Hepatocyte (in vitro differentiated cells): Measurements from ENCODE around the gene CLCN4. TPM values are rescaled to one million over a fixed set of nuclear protein-coding genes. Genes with fewer than 3 reads are reported as not detected.

Source experiments
- DNase-seq: peaks from one replicate; pipeline ENCODE4 v3.0.0-alpha.2; 2016; ENCODE audit warnings: low spot score
- H2AFZ ChIP-seq: fragments of 200-600 bp; sonication (generic); 2 replicates; pipeline ENCODE4 v1.6.0; 2016; ENCODE audit warnings: antibody characterized with exemption, mild to moderate bottlenecking
- H3K27ac ChIP-seq: fragments of 200-600 bp; sonication (generic); 2 replicates; pipeline ENCODE4 v1.5.1; 2016; ENCODE audit warnings: mild to moderate bottlenecking
- H3K27me3 ChIP-seq: fragments of 200-600 bp; sonication (generic); 2 replicates; pipeline ENCODE4 v1.6.1; 2016
- H3K36me3 ChIP-seq: fragments of 200-600 bp; sonication (generic); replicated peaks from 2 replicates; pipeline ENCODE4 v1.5.1; 2016; ENCODE audit warnings: low read depth; ENCODE audit not compliant: insufficient read depth
- H3K4me1 ChIP-seq: fragments of 200-600 bp; sonication (generic); 2 replicates; pipeline ENCODE4 v1.5.1; 2016; ENCODE audit warnings: mild to moderate bottlenecking, moderate library complexity; ENCODE audit not compliant: insufficient read depth
- H3K4me2 ChIP-seq: fragments of 200-600 bp; sonication (generic); 2 replicates; pipeline ENCODE4 v1.6.0; 2016
- H3K4me3 ChIP-seq: fragments of 200-600 bp; sonication (generic); 2 replicates; pipeline ENCODE4 v1.5.1; 2016; ENCODE audit warnings: mild to moderate bottlenecking
- H3K79me2 ChIP-seq: fragments of 200-600 bp; sonication (generic); 2 replicates; pipeline ENCODE4 v1.6.0; 2017; ENCODE audit warnings: mild to moderate bottlenecking
- H3K9me2 ChIP-seq: fragments of 200-600 bp; sonication (generic); replicated peaks from 2 replicates; pipeline ENCODE4 v1.6.0; 2017; ENCODE audit warnings: mild to moderate bottlenecking; ENCODE audit not compliant: insufficient read depth
- H3K9me3 ChIP-seq: fragments of 200-600 bp; sonication (generic); 2 replicates; pipeline ENCODE4 v1.5.1; 2016; ENCODE audit warnings: low read depth, mild to moderate bottlenecking
- H4K20me1 ChIP-seq: fragments of 200-600 bp; sonication (generic); 2 replicates; pipeline ENCODE4 v1.6.0; 2016; ENCODE audit warnings: mild to moderate bottlenecking; ENCODE audit not compliant: insufficient read depth, poor library complexity, severe bottlenecking
- CTCF ChIP-seq: fragments of 200-600 bp; sonication (generic); IDR thresholded peaks from 2 replicates; pipeline ENCODE4 v1.5.1; 2016; ENCODE audit warnings: antibody characterized with exemption, mild to moderate bottlenecking; ENCODE audit not compliant: poor library complexity
- EZH2 ChIP-seq: fragments of 200-600 bp; sonication (generic); IDR thresholded peaks from 2 replicates; pipeline ENCODE4 v1.6.1; 2016; ENCODE audit warnings: antibody characterized with exemption, mild to moderate bottlenecking, borderline replicate concordance
- EZH2phosphoT487 ChIP-seq: fragments of 200-600 bp; sonication (generic); IDR thresholded peaks from one replicate; pipeline ENCODE4 v1.6.1; 2018; ENCODE audit warnings: antibody characterized with exemption, mild to moderate bottlenecking, low read depth, moderate library complexity; ENCODE audit not compliant: unreplicated experiment, severe bottlenecking
- WGBS: methylation state at CpG from one replicate; pipeline ENCODE4 v1.1.6; 2016; ENCODE audit warnings: low lambda C conversion rate; ENCODE audit errors: missing lambda C conversion rate; 5-methylcytosine and 5-hydroxymethylcytosine counted together
- polyA plus RNA-seq: library from polyadenylated mRNA; unstranded; fragments of >200 nt; fragmentation: Nextera tagmentation; extraction: Ambion mirVana; gene quantifications from 2 replicates; pipeline ENCODE4 v1.2.1, GENCODE V29; 2016
- total RNA-seq: library from RNA; depleted of rRNA; stranded (reverse); fragments of >200 nt; gene quantifications from 2 replicates; pipeline ENCODE4 v1.2.3, GENCODE V29; 2014

The CLCN4 gene
- total RNA-seq (3.8 and 5.9 TPM in 2 replicates), polyA plus RNA-seq (1.5 and 2.2 TPM in 2 replicates)

GRCh38 chrX:10156199-10157031 is at the start of gene CLCN4:
Gene CLCN4, plus strand, starts transcription at chrX:10156975. Its CDS starts 28,058 bp downstream, at chrX:10185033.
- H3K9me2 ChIP-seq: no peaks in the 10 kb centered on the region
- peaks cover 3% of the 10 kb centered on the region for H3K4me1 ChIP-seq
- 44% methylated on average over 26 of the region's 27 CpGs for WGBS
- no peaks in the 10 kb centered on the region for H3K79me2 ChIP-seq
- H3K4me3 ChIP-seq: peak within 1 kb of the TSS; percentile 11
- no peaks in the 10 kb centered on the region for H3K36me3 ChIP-seq
- no peaks in the 10 kb centered on the region for H4K20me1 ChIP-seq
- DNase-seq: peak; percentile 54
- peak within 1 kb of the TSS; percentile 50 for H2AFZ ChIP-seq
- no peaks in the 10 kb centered on the region for H3K27me3 ChIP-seq
- H3K27ac ChIP-seq: peak within 1 kb of the TSS; percentile 86
- no peaks in the 10 kb centered on the region for H3K9me3 ChIP-seq
- H3K4me2 ChIP-seq: peak within 1 kb of the TSS; percentile 79
- no peak for TF ChIP-seq EZH2phosphoT487
- TF ChIP-seq EZH2: no peak
- TF ChIP-seq CTCF: no peak

DNA sequence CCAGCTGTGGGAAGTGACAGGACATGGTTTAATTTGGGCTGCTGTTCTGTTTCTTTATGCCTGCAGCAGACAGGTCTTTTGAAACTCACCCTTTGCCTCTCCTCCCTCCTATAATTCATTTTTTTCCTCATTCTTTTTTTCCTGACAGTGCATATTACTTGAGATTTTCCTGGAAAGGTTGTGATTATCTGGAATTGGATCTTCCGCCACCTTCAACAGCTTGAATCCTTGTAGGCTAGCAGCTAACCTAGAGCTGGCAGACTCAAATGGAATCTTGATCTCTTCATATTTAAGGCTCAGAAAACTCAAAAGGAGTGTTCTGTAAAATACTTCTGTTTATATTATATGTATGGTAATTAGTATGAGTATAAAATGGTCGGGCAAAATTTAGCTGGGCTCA is 49.3 kb upstream of the CLCN4 start:
- no peak for TF ChIP-seq CTCF
- no peak for TF ChIP-seq EZH2phosphoT487
- no peak for TF ChIP-seq EZH2
- peaks cover 4% of the 10 kb centered on the region for H3K4me1 ChIP-seq
- H3K27me3 ChIP-seq: no peaks in the 10 kb centered on the region
- H3K9me3 ChIP-seq: no peaks in the 10 kb centered on the region
- 82% methylated on average over 2 of the region's 2 CpGs for WGBS
- H3K27ac ChIP-seq: peak overlapping the region; percentile 19
- no peak for DNase-seq
- no peaks in the 10 kb centered on the region for H4K20me1 ChIP-seq
- no peak overlapping the region for H3K4me2 ChIP-seq
- no peak overlapping the region for H3K4me3 ChIP-seq
- no peaks in the 10 kb centered on the region for H3K36me3 ChIP-seq
- H3K79me2 ChIP-seq: no peaks in the 10 kb centered on the region
- H2AFZ ChIP-seq: no peak overlapping the region
- H3K9me2 ChIP-seq: no peaks in the 10 kb centered on the region

DNA sequence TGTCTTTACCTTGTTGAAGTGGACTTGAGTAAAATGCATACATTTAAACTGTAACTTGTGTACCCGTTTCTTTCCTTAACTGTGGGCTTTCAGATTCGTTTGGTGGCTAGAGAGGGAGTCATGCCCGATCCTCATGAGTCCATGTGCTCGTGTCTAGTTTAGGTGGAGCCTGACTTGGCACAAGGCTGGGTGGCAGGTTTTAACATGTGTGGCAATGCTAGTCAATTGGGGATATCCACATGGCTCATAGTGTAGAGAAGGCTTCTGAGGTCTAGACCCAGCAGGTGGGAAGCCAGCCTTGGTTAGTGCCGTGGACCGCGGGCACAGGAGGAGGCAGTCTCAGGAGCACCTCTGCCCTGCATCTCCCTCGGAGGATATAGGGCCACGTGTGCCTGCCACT is 48.5 kb upstream of the CLCN4 start:
- Histone ChIP-seq H3K9me3 (no peaks in the 10 kb centered on the region), H2AFZ (no peak overlapping the region), H3K4me3 (no peak overlapping the region), H3K27ac (no peak overlapping the region), H3K4me2 (no peak overlapping the region), H3K79me2 (no peaks in the 10 kb centered on the region), H4K20me1 (no peaks in the 10 kb centered on the region), H3K9me2 (no peaks in the 10 kb centered on the region), H3K4me1 (peaks cover 4% of the 10 kb centered on the region), H3K36me3 (no peaks in the 10 kb centered on the region), H3K27me3 (no peaks in the 10 kb centered on the region)
- DNase-seq: no peak
- 77% methylated on average over 9 of the region's 9 CpGs for WGBS
- TF ChIP-seq EZH2phosphoT487 (no peak), EZH2 (no peak)

DNA sequence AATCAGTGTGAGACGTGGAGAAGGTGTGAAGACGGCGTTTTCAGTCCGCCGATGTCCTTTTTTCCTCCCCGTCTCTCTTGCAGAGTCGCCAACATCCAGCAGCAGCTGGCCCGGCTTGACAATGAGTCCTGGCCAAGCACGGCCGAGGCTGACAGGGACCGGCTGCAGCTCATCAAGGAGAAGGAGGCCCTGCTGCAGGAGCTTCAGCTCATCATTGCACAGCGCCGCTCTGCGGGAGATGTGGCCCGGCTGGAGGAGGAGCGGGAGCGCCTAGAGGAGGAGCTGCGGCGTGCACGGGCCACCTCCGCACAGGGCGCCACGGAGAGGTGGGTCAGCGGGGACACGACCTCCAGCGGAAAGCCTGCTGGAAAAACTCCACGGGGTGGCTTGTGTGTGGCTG is 47.1 kb upstream of the CLCN4 start:
- 94% methylated on average over 26 of the region's 27 CpGs for WGBS

More for the DNA sequence above, 47.1 kb upstream of the CLCN4 start:
- Histone ChIP-seq H2AFZ (no peak overlapping the region), H3K9me3 (no peaks in the 10 kb centered on the region), H3K9me2 (no peaks in the 10 kb centered on the region), H3K4me2 (no peak overlapping the region), H4K20me1 (no peaks in the 10 kb centered on the region), H3K79me2 (no peaks in the 10 kb centered on the region), H3K27ac (no peak overlapping the region), H3K4me3 (no peak overlapping the region), H3K27me3 (no peaks in the 10 kb centered on the region), H3K4me1 (peaks cover 4% of the 10 kb centered on the region), H3K36me3 (no peaks in the 10 kb centered on the region)
- DNase-seq: no peak
- TF ChIP-seq CTCF: no peak
- no peak for TF ChIP-seq EZH2phosphoT487
- no peak for TF ChIP-seq EZH2
